ENCODE data around the gene CD248.
"Not testable (repeated sequence)": the region's sequence is repeated elsewhere in the genome, so short reads cannot be mapped to it uniquely, and the experiment has no call there.

The CD248 gene

GRCh38 chr11:66289548-66290329 lies 27.1 kb downstream of the CD248 start:
- DNase-seq (ENCODE audit: low read depth, low spot score): peak; percentile 91

- peak; percentile 100 for DNase-seq (ENCODE audit: low read depth, low spot score)
These were observed 27.9 kb downstream of the CD248 start, which contains the start of gene YIF1A for GRCh38 chr11:66288671-66289547. Gene YIF1A (minus strand): TSS chr11:66289143. CDS start chr11:66288985, 158 bp downstream.

- DNase-seq (ENCODE audit: low read depth, low spot score): peak; percentile 37
These were observed 28.8 kb downstream of the CD248 start for GRCh38 chr11:66287889-66288670.

DNA sequence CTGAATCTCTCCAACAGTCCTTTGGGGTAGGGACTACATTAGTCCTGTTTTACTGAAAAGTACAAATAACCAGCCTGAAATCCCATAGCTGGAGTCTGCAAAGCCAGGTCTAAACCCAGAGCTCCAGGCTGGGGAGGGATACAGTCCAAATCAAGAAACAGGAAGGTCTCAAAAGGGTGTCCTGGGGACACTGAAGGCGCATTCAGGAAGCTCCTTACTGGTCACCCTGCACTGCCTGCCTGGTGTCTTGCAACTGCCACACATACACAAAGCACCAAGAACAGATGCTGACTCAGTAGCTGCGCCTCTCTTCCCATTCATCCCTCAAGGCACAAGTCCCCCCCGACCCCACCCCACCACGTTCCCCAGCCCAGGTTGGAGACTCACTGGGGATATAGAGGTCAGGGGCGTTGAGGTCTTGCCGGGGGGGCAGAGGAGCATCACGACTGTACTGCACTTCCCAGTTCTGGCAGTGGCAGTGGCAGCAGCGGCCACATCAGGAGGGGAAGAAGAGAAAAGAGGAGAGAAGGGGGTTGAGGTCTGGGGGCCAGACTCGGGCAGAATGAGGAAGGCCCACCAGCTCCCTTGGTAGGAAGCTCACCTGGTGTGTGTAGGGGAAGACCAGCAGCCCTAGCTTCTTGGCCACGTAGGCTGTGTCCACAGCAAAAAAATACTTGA lies 29.5 kb downstream of the CD248 start:
- no peak for DNase-seq (ENCODE audit: low read depth, low spot score)

GRCh38 chr11:66286699-66287098 lies 30.1 kb downstream of the CD248 start:
- DNase-seq (ENCODE audit: low read depth, low spot score): no peak

GRCh38 chr11:66285250-66285947 lies 31.4 kb downstream of the CD248 start:
- no peak for DNase-seq (ENCODE audit: low read depth, low spot score)

DNA sequence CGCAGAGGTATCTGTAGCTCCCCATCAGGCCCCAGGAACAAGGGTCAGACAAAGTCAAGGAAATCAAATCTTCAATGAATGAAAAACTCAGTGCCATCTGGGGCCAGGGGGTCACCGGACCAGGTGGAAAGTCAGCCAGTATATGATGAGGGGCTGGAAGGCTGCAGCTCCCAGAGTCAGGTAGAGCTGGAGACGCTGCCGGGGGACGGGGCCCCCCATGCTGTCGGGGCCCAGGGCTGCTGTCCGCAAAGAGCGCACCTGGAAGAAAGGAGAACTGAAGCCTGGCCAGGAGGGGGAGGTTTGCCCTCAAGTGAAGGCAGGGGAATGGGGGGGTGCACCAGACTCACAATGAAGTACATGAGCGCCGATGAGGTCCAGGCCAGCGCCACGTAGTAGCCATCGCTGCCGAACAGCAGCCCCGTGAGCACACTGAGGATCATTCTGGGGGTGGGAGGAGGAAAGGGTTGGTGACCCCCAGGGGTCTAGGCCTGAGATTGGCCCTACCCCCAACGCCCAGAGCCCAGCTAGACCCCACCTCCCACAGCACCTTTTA lies 32.2 kb downstream of the CD248 start:
- no peak for DNase-seq (ENCODE audit: low read depth, low spot score)

GRCh38 chr11:66283461-66284105 lies 33.3 kb downstream of the CD248 start:
- DNase-seq (ENCODE audit: low read depth, low spot score): no peak

DNA sequence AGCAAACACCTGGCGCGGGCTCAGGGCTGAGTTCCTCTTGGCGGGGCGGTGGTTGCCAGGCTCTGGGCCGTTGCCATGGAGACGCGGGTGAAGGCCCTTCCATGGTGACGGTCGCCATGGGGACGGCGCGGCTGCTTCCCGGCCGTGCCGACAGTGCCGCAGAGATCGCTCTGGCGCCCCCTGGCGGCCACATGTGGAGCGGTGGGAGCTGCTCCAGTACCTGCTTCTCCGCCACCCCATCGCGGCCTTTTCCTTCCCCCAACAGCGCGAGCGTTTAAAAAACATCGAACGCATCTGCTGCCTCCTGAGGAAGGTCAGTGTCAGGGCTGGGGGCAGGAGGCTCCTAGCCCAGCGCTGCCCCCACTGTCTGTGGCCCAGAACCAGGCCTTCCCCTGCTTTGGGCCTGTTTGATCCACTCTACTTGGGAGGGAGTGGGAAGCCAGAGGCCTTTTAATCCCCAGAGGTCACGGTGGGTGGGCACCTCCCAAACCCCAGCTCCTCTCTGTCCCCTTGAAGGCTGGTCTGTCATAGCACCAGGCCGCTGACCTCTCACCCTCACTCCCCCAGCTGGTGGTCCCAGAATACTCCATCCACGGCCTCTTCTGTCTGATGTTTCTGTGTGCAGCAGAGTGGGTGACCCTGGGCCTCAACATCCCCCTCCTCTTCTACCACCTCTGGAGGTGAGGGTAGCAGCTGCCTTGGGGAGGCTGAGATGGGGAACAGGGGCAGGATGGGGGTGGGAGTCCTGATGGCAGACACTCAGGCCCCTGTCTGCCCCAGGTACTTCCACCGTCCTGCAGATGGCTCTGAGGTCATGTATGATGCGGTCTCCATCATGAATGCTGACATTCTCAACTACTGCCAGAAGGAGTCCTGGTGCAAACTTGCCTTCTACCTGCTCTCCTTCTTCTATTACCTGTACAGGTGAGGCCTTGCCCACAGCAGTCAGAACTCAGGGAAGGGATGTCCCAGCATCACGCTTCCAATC lies 34.1 kb downstream of the CD248 start:
- peak; percentile 99 for DNase-seq (ENCODE audit: low read depth, low spot score)

DNA sequence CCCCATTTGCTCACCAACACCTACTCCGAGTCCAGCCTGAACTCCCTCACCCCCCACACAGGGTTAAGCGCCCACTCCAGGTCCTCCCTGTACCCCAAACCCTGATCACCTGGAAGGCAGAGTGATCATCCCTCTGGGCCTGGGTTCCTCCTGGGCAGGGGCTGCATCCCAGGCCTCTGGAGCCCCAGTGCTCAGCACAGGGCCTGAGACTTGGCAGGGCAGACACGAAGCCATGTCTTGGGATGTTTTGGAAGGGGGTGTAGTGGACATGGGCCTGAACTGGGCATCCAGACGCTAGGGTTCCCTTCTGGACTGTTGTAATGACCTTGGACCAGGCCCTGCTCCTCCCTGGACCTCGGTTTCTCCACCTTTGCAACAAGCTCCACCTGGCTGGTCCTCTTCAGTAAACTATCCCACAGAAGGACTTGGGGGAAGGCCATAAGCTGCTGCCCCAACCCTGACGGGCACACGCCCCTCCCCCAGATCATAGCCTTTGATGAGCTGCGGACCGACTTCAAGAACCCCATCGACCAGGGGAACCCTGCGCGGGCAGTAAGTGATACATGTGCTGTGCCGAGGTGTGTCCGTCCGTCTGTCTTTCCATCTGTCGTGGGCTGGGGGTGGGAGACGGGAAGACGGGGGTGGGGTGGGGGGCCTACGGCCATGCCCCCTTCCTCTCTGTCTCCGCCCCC lies 34.9 kb downstream of the CD248 start:
- no peak for DNase-seq (ENCODE audit: low read depth, low spot score)

GRCh38 chr11:66281001-66281400 lies 35.8 kb downstream of the CD248 start:
- DNase-seq (ENCODE audit: low read depth, low spot score): no peak

- DNase-seq (ENCODE audit: low read depth, low spot score): peak; percentile 46
These were observed 36.4 kb downstream of the CD248 start for GRCh38 chr11:66280428-66280827.

DNA sequence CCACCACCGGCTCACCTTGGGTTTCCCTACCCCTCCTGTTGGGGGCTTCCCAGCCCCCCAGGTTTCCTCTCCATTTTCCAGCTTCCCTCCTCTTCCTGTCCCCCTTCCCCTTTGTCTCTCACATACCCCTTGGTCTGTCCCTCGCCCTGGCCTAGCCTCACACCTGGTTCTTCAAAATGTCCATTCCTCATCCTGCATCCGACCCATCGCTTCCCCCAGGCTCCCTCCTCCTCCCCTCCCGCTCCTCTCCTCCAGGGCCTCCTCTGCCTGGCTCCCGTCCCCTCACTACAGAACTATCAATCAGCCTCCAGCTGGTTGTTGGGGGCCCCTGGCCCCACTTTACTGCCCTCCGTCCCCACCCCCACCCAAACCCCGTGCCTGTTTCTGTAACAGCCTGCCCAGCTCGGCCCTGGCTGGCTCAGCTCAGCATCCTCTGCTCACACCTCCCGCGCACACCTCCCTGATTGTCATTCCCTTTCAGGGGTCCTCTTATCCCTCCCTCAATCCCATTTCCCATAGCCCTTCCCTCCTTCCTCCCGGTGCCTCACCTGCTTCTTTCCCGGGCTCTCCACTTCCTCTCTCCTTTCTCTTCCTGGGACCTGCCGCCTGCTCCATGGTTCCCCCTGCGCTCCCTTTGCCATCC lies 37.6 kb downstream of the CD248 start:
- DNase-seq (ENCODE audit: low read depth, low spot score): no peak

- peak; percentile 57 for DNase-seq (ENCODE audit: low read depth, low spot score)
These were observed 38.3 kb downstream of the CD248 start for GRCh38 chr11:66278363-66279091.

DNA sequence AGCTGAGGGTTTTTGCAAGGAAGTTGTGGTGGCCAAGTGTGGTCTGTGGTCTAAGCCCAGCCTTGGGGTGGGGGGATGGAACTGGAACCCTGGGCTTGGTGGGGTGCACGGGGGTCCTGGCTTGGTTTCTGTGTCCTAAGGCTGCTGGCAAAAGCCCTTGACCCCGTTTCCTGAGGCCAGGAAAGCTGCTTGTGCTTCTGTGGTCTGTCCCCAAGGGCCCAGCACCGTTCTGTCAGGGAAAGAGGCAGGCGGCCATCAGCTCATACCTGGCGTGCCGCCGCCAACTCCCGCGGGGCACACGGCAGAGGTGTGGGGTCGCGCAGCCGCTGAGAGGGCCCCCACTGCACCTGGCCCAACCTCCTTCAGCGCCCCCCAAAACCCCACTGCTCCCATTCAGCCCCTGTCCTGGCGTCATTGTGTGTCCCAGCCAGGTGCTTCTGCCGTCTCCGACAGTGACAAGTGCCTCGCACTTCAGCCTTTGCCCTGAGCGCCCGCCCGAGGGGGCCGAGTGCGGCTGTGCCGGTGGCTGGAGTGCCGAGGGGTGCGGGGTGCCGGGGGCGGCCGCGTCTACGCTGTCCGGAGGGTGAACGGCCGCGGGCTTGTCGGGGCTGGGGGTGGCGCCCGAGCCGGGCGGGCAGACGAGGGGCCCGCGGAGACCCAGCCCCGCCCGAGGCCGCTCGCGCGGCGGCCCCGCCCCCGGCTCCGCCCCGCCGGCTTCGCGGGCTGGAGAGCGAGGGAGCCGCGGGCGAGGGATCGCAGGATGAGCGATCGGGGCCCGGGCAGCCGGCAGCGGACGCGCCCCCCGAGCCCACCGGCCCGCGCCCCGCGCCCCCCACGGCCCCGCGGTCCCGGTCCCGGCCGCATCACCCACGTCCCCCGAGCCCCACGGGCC lies 39.1 kb downstream of the CD248 start, which contains the start of gene CNIH2:
Gene CNIH2, plus strand, starts transcription at position 705 of the 892 bp plus-strand sequence. CDS start 282 bp downstream, outside the sequence.
- peak; percentile 68 for DNase-seq (ENCODE audit: low read depth, low spot score)

DNA sequence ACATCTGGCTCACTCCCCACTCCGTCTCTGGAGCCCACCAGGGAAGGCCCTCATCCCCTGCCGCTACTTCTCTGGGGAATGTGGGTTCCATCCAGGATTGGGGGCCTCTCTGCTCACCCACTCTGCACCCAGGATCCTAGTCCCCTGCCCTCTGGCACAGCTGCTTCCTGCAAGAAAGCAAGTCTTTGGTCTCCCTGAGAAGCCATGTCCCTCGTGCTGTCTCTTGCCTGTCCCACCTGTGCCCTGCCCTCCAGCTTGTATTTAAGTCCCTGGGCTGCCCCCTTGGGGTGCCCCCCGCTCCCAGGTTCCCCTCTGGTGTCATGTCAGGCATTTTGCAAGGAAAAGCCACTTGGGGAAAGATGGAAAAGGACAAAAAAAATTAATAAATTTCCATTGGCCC lies 39.8 kb downstream of the CD248 start:
- not testable (repeated sequence) for DNase-seq (ENCODE audit: low read depth, low spot score)
